Left lung (tissue), 10 donors: Measurements from ENCODE around the gene CFAP100. TPM values are rescaled to one million over a fixed set of nuclear protein-coding genes. Genes with fewer than 3 reads are reported as not detected.

Experiments
- ATAC-seq: fragments of 200-7000 bp; cut with Tn5 transposase; one replicate; pipeline ENCODE4 v1.9.1; 2020; ENCODE audit warnings: moderate library complexity
- DNase-seq, 4 donors: peaks; one replicate each; pipeline ENCODE4 v3.0.0-alpha.2; 2013 to 2020
- H3K27ac ChIP-seq, 2 donors: fragments of 200-600 bp; sonication (generic) in 1 of 2; one replicate each; pipeline versions ENCODE4 v1.5.0 to v1.8.0; 2020 to 2021
- H3K27me3 ChIP-seq, 2 donors: fragments of 200-600 bp; sonication (generic) in 1 of 2; one replicate each; pipeline versions ENCODE4 v1.5.0 to v1.8.0; 2020 to 2021
- H3K36me3 ChIP-seq, 2 donors: fragments of 200-600 bp; sonication (generic) in 1 of 2; one replicate each; pipeline versions ENCODE4 v1.5.0 to v1.8.0; 2020 to 2021
- H3K4me1 ChIP-seq, 2 donors: fragments of 200-600 bp; one replicate each; pipeline ENCODE4 v1.8.0; 2021
- H3K4me3 ChIP-seq, 2 donors: fragments of 200-600 bp; sonication (generic) in 1 of 2; one replicate each; pipeline versions ENCODE4 v1.5.0 to v1.8.0; 2020 to 2021; ENCODE audit warnings: mild to moderate bottlenecking in 1 of 2
- H3K9me3 ChIP-seq, 2 donors: fragments of 200-600 bp; sonication (generic) in 1 of 2; one replicate each; pipeline versions ENCODE4 v1.5.0 to v1.8.0; 2020 to 2021
- CTCF ChIP-seq, 2 donors: fragments of 200-600 bp; sonication (generic) in 1 of 2; IDR thresholded peaks; one replicate each; pipeline versions ENCODE4 v1.5.0 to v1.8.0; 2021; ENCODE audit warnings: antibody characterized with exemption in 2 of 2
- intact Hi-C, 2 donors: fragments of 100-400 bp; cut with DNase I; formaldehyde crosslinking; loops; one replicate each; pipeline versions ENCODE4 v1.11.2 to v1.14.2; 2022
- polyA plus RNA-seq, 6 donors: library from polyadenylated mRNA; unstranded; fragments of 120-200 nt; gene quantifications; one replicate each; pipeline ENCODE4 v1.2.1, GENCODE V29; 2013; ENCODE audit not compliant: insufficient read length in 6 of 6
- total RNA-seq, 2 donors: library from RNA; stranded (reverse); fragmentation: NEBNext Ultra II Directional; extraction: Animal tissue kit (Norgen Biotek cat#: 25700); gene quantifications; one replicate each; pipeline ENCODE4 v1.2.1, GENCODE V29; 2021
- donor health status: DM: no; HTN: yes; CAD: no.
- donor health status: DM: no; HTN: no; CAD: no.

Gene CFAP100
- total and polyA plus RNA-seq, 8 donors, result 1.0 to 8.2 (median 6.1) TPM; not detected in 1

GRCh38 chr3:126433496-126434263, 39.0 kb downstream of the CFAP100 start:
- Histone ChIP-seq H3K36me3 (peaks cover 0 to 62% of the 10 kb centered on the region in 2 donors), H3K27me3 (no peaks in the 10 kb centered on the region), H3K27ac (no peak overlapping the region), H3K9me3 (peaks cover 0 to 1% of the 10 kb centered on the region in 2 donors), H3K4me3 (no peak overlapping the region), H3K4me1 (no peaks in the 10 kb centered on the region)
- intact Hi-C loops, result no loop called here
- DNase-seq (peak in 1 of 4 donors; percentile 61), ATAC-seq (no peak)
- no peak for TF ChIP-seq CTCF (IDR thresholded peaks at IDR 0.05)

GRCh38 chr3:126434264-126434590, 39.5 kb downstream of the CFAP100 start:
- Histone ChIP-seq H3K36me3 (peaks cover 0 to 67% of the 10 kb centered on the region in 2 donors), H3K9me3 (no peaks in the 10 kb centered on the region), H3K27me3 (no peaks in the 10 kb centered on the region), H3K27ac (no peak overlapping the region), H3K4me1 (no peaks in the 10 kb centered on the region), H3K4me3 (no peak overlapping the region)
- ATAC-seq, result no peak
- no peak for TF ChIP-seq CTCF (IDR thresholded peaks at IDR 0.05)
- intact Hi-C loops, result no loop called here
- peak in 1 of 4 donors; percentile 49 for DNase-seq

- Histone ChIP-seq H3K27ac (no peak overlapping the region), H3K4me1 (no peaks in the 10 kb centered on the region), H3K9me3 (no peaks in the 10 kb centered on the region), H3K27me3 (no peaks in the 10 kb centered on the region), H3K4me3 (no peak overlapping the region), H3K36me3 (peaks cover 0 to 75% of the 10 kb centered on the region in 2 donors)
- intact Hi-C loops, result no loop called here
- DNase-seq (peak in 1 of 4 donors; percentile 37), ATAC-seq (no peak)
- TF ChIP-seq CTCF (IDR thresholded peaks at IDR 0.05), result no peak
These were observed 40.3 kb downstream of the CFAP100 start for GRCh38 chr3:126434931-126435411.

DNA sequence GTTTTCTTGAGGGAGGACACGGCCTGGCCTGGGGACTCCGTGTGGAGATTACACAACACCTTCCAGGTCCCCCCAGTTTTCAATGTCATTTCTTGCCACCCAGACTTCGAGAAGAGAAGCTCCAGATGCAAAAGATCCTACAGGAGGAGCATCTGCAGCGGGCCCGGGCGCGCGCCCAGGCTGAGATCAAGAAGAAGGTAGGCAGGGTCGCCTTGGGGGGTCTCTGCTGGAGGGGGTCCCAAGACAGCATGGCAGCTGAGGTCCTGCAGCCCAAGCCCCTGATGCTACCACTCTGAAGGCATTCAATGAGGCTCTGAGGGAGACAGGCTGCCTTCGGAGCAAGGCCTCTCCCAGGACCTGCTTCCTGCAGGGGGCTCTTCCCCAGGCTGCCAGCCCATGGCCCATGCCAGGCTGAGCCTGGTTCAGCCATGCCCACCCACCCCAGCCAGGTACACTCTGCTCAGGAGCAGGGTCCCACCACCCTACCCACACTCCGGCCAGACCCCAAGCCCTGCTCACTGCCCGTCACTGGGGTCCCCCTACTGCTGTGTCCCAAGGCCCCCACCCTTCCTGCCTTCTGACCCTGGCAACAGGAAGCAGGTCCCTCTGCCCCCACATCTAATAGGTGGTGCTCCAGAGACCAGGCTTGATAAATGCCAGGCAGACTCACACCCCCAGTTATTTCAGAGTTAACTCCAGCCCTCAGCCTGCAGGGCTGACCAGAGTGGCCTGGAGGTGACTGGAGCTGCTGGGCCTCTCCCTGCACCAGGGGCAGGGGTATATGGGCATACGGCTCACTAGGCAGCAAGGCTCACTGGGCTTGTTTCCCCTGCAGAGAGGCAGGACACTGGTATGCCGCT, 41.0 kb downstream of the CFAP100 start:
- no peak for TF ChIP-seq CTCF (IDR thresholded peaks at IDR 0.05)
- ATAC-seq (no peak), DNase-seq (peak in 1 of 4 donors; percentile 50)
- intact Hi-C loops, result no loop called here
- Histone ChIP-seq H3K27ac (no peak overlapping the region), H3K27me3 (no peaks in the 10 kb centered on the region), H3K4me1 (no peaks in the 10 kb centered on the region), H3K4me3 (no peak overlapping the region), H3K36me3 (peaks cover 0 to 81% of the 10 kb centered on the region in 2 donors), H3K9me3 (no peaks in the 10 kb centered on the region)
